HEK293T (cell line): ENCODE results near the gene KRT34.

Experiments used
- CTBP1 ChIP-seq: fragments of 450-650 bp; IDR thresholded peaks from 2 replicates; pipeline ENCODE4 v1.6.1; 2016; ENCODE audit warnings: borderline replicate concordance
- FOXA1 ChIP-seq: fragments of 450-650 bp; IDR thresholded peaks from 2 replicates; pipeline ENCODE4 v1.6.1; 2016; ENCODE audit warnings: mild to moderate bottlenecking
- HDGF ChIP-seq: fragments of 450-650 bp; IDR thresholded peaks from 2 replicates; pipeline ENCODE4 v1.6.1; 2017; ENCODE audit warnings: antibody characterized with exemption, borderline replicate concordance
- SUZ12 ChIP-seq: fragments of 450-650 bp; IDR thresholded peaks from 2 replicates; pipeline ENCODE4 v1.6.1; 2016; ENCODE audit warnings: mild to moderate bottlenecking
- TARDBP ChIP-seq: fragments of 450-650 bp; IDR thresholded peaks from 2 replicates; pipeline ENCODE4 v1.6.1; 2016
- TF ChIP-seq, protein P1 (sequence below): fragments of 450-650 bp; IDR thresholded peaks from 2 replicates; pipeline ENCODE4 v1.6.1; 2016

DNA sequence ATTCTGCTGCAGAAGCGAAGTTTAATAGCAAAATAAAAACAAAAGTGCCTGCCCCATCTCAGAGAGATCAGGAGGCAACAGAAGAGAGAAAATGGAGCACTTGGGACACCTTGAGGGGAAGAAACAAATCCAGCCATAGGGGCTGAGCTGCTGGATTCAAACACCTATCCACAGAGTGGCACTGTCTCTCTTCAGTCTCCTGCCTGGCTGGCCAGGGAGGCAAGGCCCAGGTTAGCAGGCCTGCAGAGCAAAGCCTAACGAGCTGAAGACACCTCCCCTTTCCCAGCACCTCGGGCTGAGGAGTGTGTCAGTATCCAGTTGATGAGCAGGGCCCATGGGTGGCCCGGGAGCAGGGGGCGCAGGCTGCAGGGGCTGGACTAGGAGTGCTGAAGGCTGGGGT, 24.1 kb upstream of the KRT34 start:
- TF ChIP-seq, protein P1, sequence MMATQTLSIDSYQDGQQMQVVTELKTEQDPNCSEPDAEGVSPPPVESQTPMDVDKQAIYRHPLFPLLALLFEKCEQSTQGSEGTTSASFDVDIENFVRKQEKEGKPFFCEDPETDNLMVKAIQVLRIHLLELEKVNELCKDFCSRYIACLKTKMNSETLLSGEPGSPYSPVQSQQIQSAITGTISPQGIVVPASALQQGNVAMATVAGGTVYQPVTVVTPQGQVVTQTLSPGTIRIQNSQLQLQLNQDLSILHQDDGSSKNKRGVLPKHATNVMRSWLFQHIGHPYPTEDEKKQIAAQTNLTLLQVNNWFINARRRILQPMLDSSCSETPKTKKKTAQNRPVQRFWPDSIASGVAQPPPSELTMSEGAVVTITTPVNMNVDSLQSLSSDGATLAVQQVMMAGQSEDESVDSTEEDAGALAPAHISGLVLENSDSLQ, result no peak
- no peak for TF ChIP-seq CTBP1
- no peak for TF ChIP-seq TARDBP
- TF ChIP-seq HDGF, result no peak
- TF ChIP-seq FOXA1, result no peak
- no peak for TF ChIP-seq SUZ12
